ENCODE data around the gene SEMA7A. TPM values are rescaled to one million over a fixed set of nuclear protein-coding genes. Genes with fewer than 3 reads are reported as not detected.

Gene SEMA7A
- polyA plus RNA-seq, 1 of the 3 experiments (the other 2 are of a cell fraction) = 1.3 TPM

GRCh38 chr15:74393423-74393822 is 40.3 kb downstream of the SEMA7A start:
- no peaks in the 10 kb centered on the region for H3F3A ChIP-seq (replicated peaks; ENCODE audit: insufficient read depth)
- H3K27ac ChIP-seq (ENCODE audit: low read depth in 2 of 2, low read length in 1 of 2) = no peak overlapping the region
- H3K36me3 ChIP-seq (replicated peaks in 1 of 2; ENCODE audit: control insufficient read depth in 1 of 2, insufficient read depth in 2 of 2, low read length in 1 of 2) = no peaks in the 10 kb centered on the region
- H3K4me3 ChIP-seq (ENCODE audit: low read depth in 2 of 2, low read length in 1 of 2) = no peak overlapping the region
- H3K79me2 ChIP-seq (ENCODE audit: insufficient read depth) = no peaks in the 10 kb centered on the region
- H3K27me3 ChIP-seq (ENCODE audit: insufficient read depth) = no peaks in the 10 kb centered on the region
- H4K20me1 ChIP-seq (ENCODE audit: insufficient read depth) = no peaks in the 10 kb centered on the region
- ChIA-PET CTCF (interaction anchor here (0.7 to 3.0 kb wide), 6 partner anchors 10 to 46 kb away, joined by 3 to 17 read pairs (median 6); no protein-coding TSS in a partner anchor), POLR2A (no interaction called here)
- H3K4me2 ChIP-seq = no peak overlapping the region
- H3K9me3 ChIP-seq = no peaks in the 10 kb centered on the region
- peaks cover 0 to 30% of the 10 kb centered on the region in 2 experiments; a peak in 1 of 4 replicates for H3K4me1 ChIP-seq (ENCODE audit: control insufficient read depth in 1 of 2, insufficient read depth in 2 of 2, low read depth in 1 of 2, low read length in 1 of 2)
- no peak overlapping the region for H3K9ac ChIP-seq
- WGBS (ENCODE audit: low lambda C conversion rate) = 90% methylated on average over 13 of the region's 13 CpGs
- no peaks in the 10 kb centered on the region for H3K9me2 ChIP-seq
- TF ChIP-seq EP300 (IDR thresholded peaks at IDR 0.05; ENCODE audit: borderline replicate concordance in 1 of 2, low read depth in 1 of 2, low read length in 1 of 2) = no peak
- TF ChIP-seq, protein P1, sequence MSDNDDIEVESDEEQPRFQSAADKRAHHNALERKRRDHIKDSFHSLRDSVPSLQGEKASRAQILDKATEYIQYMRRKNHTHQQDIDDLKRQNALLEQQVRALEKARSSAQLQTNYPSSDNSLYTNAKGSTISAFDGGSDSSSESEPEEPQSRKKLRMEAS (IDR thresholded peaks at IDR 0.05; ENCODE audit: low read depth) = no peak
- no peak for DNase-seq
- H2AFZ ChIP-seq (ENCODE audit: low read depth) = no peak overlapping the region

DNA sequence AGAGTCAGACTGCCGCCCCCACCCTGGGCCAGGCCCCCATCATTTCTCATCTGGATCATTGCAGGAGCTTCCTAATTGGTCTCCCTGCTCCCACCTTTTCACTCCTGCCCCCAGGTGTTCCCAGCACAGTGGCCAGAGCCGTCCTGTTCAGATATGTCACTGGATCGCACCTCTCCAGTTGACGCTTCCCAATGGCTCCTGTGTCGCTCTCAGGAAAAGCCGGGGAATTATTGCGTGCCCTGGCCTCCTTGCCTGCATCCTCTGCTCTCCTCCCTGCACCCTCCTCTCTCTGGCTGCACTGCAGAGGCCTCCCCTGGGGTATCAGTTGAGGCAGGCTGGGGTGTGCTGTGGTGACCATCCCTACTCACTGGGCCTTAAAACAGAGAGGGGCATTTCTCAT is 40.9 kb downstream of the SEMA7A start:
- Histone ChIP-seq H3K4me3 (ENCODE audit: low read depth in 2 of 2, low read length in 1 of 2) (no peak overlapping the region), H3F3A (replicated peaks; ENCODE audit: insufficient read depth) (no peaks in the 10 kb centered on the region), H3K4me2 (no peak overlapping the region), H3K27me3 (ENCODE audit: insufficient read depth) (no peaks in the 10 kb centered on the region), H3K79me2 (ENCODE audit: insufficient read depth) (no peaks in the 10 kb centered on the region), H3K36me3 (replicated peaks in 1 of 2; ENCODE audit: control insufficient read depth in 1 of 2, insufficient read depth in 2 of 2, low read length in 1 of 2) (no peaks in the 10 kb centered on the region), H4K20me1 (ENCODE audit: insufficient read depth) (no peaks in the 10 kb centered on the region), H2AFZ (ENCODE audit: low read depth) (no peak overlapping the region), H3K9ac (no peak overlapping the region), H3K9me2 (no peaks in the 10 kb centered on the region), H3K4me1 (ENCODE audit: control insufficient read depth in 1 of 2, insufficient read depth in 2 of 2, low read depth in 1 of 2, low read length in 1 of 2) (peaks cover 0 to 30% of the 10 kb centered on the region in 2 experiments; a peak in 1 of 4 replicates), H3K9me3 (no peaks in the 10 kb centered on the region), H3K27ac (ENCODE audit: low read depth in 2 of 2, low read length in 1 of 2) (no peak overlapping the region)
- ChIA-PET POLR2A (no interaction called here), CTCF (interaction anchor here (0.7 to 3.0 kb wide), 6 partner anchors 11 to 46 kb away, joined by 3 to 17 read pairs (median 6); no protein-coding TSS in a partner anchor)
- WGBS (ENCODE audit: low lambda C conversion rate) = 84% methylated on average over 7 of the region's 7 CpGs
- DNase-seq = no peak
- TF ChIP-seq POLR2AphosphoS5 (IDR thresholded peaks at IDR 0.05; ENCODE audit: low read depth, low read length) (no peak), GABPA (IDR thresholded peaks at IDR 0.05; ENCODE audit: low read depth) (no peak), TAF1 (IDR thresholded peaks at IDR 0.05; ENCODE audit: borderline replicate concordance, low read depth, low read length) (no peak), GATA2 (CRISPR knock-in tag; IDR thresholded peaks at IDR 0.05) (no peak), PBX3 (IDR thresholded peaks at IDR 0.05) (no peak), NFIC (IDR thresholded peaks at IDR 0.05; ENCODE audit: borderline replicate concordance) (no peak), CHD2 (IDR thresholded peaks at IDR 0.05; ENCODE audit: low read length, partially characterized antibody) (no peak), RAD21 (IDR thresholded peaks at IDR 0.05; ENCODE audit: low read length) (no peak), MEF2A (IDR thresholded peaks at IDR 0.05; ENCODE audit: borderline replicate concordance, low read depth) (no peak), CTCF (IDR thresholded peaks at IDR 0.05) (no peak), FOXJ3 (CRISPR knock-in tag; IDR thresholded peaks at IDR 0.05) (no peak), MXI1 (IDR thresholded peaks at IDR 0.05; ENCODE audit: low read depth, low read length) (no peak), TEAD4 (IDR thresholded peaks at IDR 0.05; ENCODE audit: borderline replicate concordance, insufficient read depth) (no peak), FOXM1 (IDR thresholded peaks at IDR 0.05; ENCODE audit: low read depth) (no peak), IRF3 (IDR thresholded peaks at IDR 0.05; ENCODE audit: low read depth, low read length) (no peak), FOSL2 (IDR thresholded peaks at IDR 0.05; ENCODE audit: borderline replicate concordance, low read depth) (no peak), EP300 (IDR thresholded peaks at IDR 0.05; ENCODE audit: borderline replicate concordance in 1 of 2, low read depth in 1 of 2, low read length in 1 of 2) (no peak), RXRA (IDR thresholded peaks at IDR 0.05; ENCODE audit: borderline replicate concordance, low read depth) (no peak)
- TF ChIP-seq, protein P1 (IDR thresholded peaks at IDR 0.05; ENCODE audit: low read depth) = no peak
- TF ChIP-seq, protein P2, sequence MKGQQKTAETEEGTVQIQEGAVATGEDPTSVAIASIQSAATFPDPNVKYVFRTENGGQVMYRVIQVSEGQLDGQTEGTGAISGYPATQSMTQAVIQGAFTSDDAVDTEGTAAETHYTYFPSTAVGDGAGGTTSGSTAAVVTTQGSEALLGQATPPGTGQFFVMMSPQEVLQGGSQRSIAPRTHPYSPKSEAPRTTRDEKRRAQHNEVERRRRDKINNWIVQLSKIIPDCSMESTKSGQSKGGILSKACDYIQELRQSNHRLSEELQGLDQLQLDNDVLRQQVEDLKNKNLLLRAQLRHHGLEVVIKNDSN (IDR thresholded peaks at IDR 0.05; ENCODE audit: borderline replicate concordance, low read depth) = no peak
